HepG2 (cell line): ENCODE data around the gene STPG4. TPM values are rescaled to one million over a fixed set of nuclear protein-coding genes. Genes with fewer than 3 reads are reported as not detected.

Experiments used
- BCL6 ChIP-seq: IDR thresholded peaks from 2 replicates; pipeline ENCODE4 v1.6.1; 2016; ENCODE audit warnings: missing genetic modification reagents, missing compliant biosample characterization
- CHD2 ChIP-seq: IDR thresholded peaks from 2 replicates; pipeline ENCODE4 v1.6.1; 2011; ENCODE audit warnings: low read depth, low read length, improper control_type of control experiment
- EEA1 ChIP-seq: sonication (generic); formaldehyde crosslinking; IDR thresholded peaks from 2 replicates; pipeline ENCODE4 v1.5.1; 2020; ENCODE audit warnings: mild to moderate bottlenecking, missing genetic modification reagents, borderline replicate concordance
- FOXJ3 ChIP-seq: sonication (generic); formaldehyde crosslinking; IDR thresholded peaks from 2 replicates; pipeline ENCODE4 v1.4.0; 2020; ENCODE audit warnings: missing genetic modification reagents, mild to moderate bottlenecking, borderline replicate concordance
- GATA4 ChIP-seq: sonication (generic); IDR thresholded peaks from 2 replicates; pipeline ENCODE4 v1.6.1; 2016; ENCODE audit warnings: antibody characterized with exemption, low read depth, borderline replicate concordance
- HDAC2 ChIP-seq: sonication (generic); formaldehyde crosslinking; IDR thresholded peaks from 2 replicates; pipeline ENCODE4 v1.4.0; 2020; ENCODE audit warnings: missing genetic modification reagents
- HOXA5 ChIP-seq: sonication (generic); formaldehyde crosslinking; IDR thresholded peaks from 2 replicates; pipeline ENCODE4 v1.4.0; 2020; ENCODE audit warnings: missing genetic modification reagents
- KLF16 ChIP-seq, 2 experiments: sonication (generic) in 1 of 2; formaldehyde crosslinking in 1 of 2; IDR thresholded peaks; 2 replicates each; pipeline versions ENCODE4 v1.6.1 to v1.8.0; 2016 to 2023; ENCODE audit warnings: missing genetic modification reagents in 2 of 2, missing compliant biosample characterization in 1 of 2
- MED8 ChIP-seq: sonication (generic); formaldehyde crosslinking; IDR thresholded peaks from 2 replicates; pipeline ENCODE4 v1.8.1; 2023; ENCODE audit warnings: mild to moderate bottlenecking, missing genetic modification reagents; ENCODE audit not compliant: insufficient replicate concordance
- NONO ChIP-seq, 2 experiments: fragments of 450-650 bp in 1 of 2; sonication (generic) in 1 of 2; formaldehyde crosslinking in 1 of 2; IDR thresholded peaks in 1 of 2; conservative IDR thresholded peaks in 1 of 2; 2 replicates each; pipeline versions ENCODE4 v1.6.1 to v1.8.0; 2017 to 2022; ENCODE audit warnings: mild to moderate bottlenecking in 1 of 2, missing genetic modification reagents in 1 of 2, moderate library complexity in 1 of 2
- NPAS2 ChIP-seq: sonication (generic); formaldehyde crosslinking; IDR thresholded peaks from 2 replicates; pipeline ENCODE4 v1.8.0; 2022; ENCODE audit warnings: mild to moderate bottlenecking, missing genetic modification reagents, borderline replicate concordance
- POLR2A ChIP-seq, 2 experiments: IDR thresholded peaks; 2 replicates each; pipeline ENCODE4 v1.6.1; 2011; ENCODE audit warnings: low read depth in 2 of 2, low read length in 2 of 2, mild to moderate bottlenecking in 1 of 2, moderate library complexity in 1 of 2; ENCODE audit not compliant: insufficient read depth in 1 of 2
- SMAD1 ChIP-seq: sonication (generic); formaldehyde crosslinking; IDR thresholded peaks from 2 replicates; pipeline ENCODE4 v1.4.0; 2020; ENCODE audit warnings: missing genetic modification reagents, low read depth, mild to moderate bottlenecking, borderline replicate concordance
- SP5 ChIP-seq: IDR thresholded peaks from 2 replicates; pipeline ENCODE4 v1.6.1; 2016; ENCODE audit warnings: low read depth, borderline replicate concordance
- SRY ChIP-seq: sonication (generic); formaldehyde crosslinking; IDR thresholded peaks from 2 replicates; pipeline ENCODE4 v1.8.0; 2022; ENCODE audit warnings: mild to moderate bottlenecking, missing genetic modification reagents
- TAF1 ChIP-seq: sonication (generic); formaldehyde crosslinking; IDR thresholded peaks from 2 replicates; pipeline ENCODE4 v1.4.0; 2020; ENCODE audit warnings: missing genetic modification reagents
- ZNF136 ChIP-seq: sonication (generic); formaldehyde crosslinking; IDR thresholded peaks from 2 replicates; pipeline ENCODE4 v1.8.1; 2022; ENCODE audit warnings: low read depth, mild to moderate bottlenecking, moderate library complexity, missing genetic modification reagents
- ZNF24 ChIP-seq: fragments of 450-650 bp; IDR thresholded peaks from 2 replicates; pipeline ENCODE4 v1.6.1; 2017; ENCODE audit warnings: antibody characterized with exemption, mild to moderate bottlenecking
- ZNF296 ChIP-seq: sonication (generic); formaldehyde crosslinking; conservative IDR thresholded peaks from 2 replicates; pipeline ENCODE4 v1.5.0; 2020; ENCODE audit warnings: mild to moderate bottlenecking, missing genetic modification reagents
- ZNF3 ChIP-seq: IDR thresholded peaks from 2 replicates; pipeline ENCODE4 v1.7.0; 2017; ENCODE audit warnings: inconsistent platforms
- ZNF558 ChIP-seq: sonication (generic); formaldehyde crosslinking; IDR thresholded peaks from 2 replicates; pipeline ENCODE4 v1.9.0; 2022; ENCODE audit warnings: mild to moderate bottlenecking, missing genetic modification reagents, borderline replicate concordance
- ZNF619 ChIP-seq: sonication (generic); formaldehyde crosslinking; IDR thresholded peaks from 2 replicates; pipeline ENCODE4 v1.4.0; 2020; ENCODE audit warnings: mild to moderate bottlenecking, missing genetic modification reagents
- polyA plus RNA-seq, 8 experiments: library from polyadenylated mRNA; depleted of rRNA in 3 of 8; stranded (reverse) in 7 of 8; unstranded in 1 of 8; fragments of >200 nt; fragmentation: Illumina TruSeq in 4 of 8; extraction: Trizol in 4 of 8; gene quantifications; 2 replicates each; pipeline versions ENCODE4 v1.2.1 to v1.2.3, GENCODE V29; 2011 to 2016; ENCODE audit warnings: low read depth in 4 of 8, missing spikeins in 1 of 8, mixed read lengths in 1 of 8; ENCODE audit not compliant: insufficient read depth in 1 of 8
- total RNA-seq, 5 experiments: library from RNA; depleted of rRNA; stranded (reverse); fragments of >200 nt; fragmentation: Illumina TruSeq; extraction: Trizol; gene quantifications; 2 replicates each; pipeline ENCODE4 v1.2.3, GENCODE V29; 2016; ENCODE audit warnings: low read depth in 1 of 5
- TF ChIP-seq, protein P1 (sequence below): sonication (generic); formaldehyde crosslinking; IDR thresholded peaks from 2 replicates; pipeline ENCODE4 v1.8.1; 2022; ENCODE audit warnings: low read depth, mild to moderate bottlenecking, missing genetic modification reagents
- TF ChIP-seq, protein P2 (sequence below): sonication (generic); formaldehyde crosslinking; conservative IDR thresholded peaks from 2 replicates; pipeline ENCODE4 v1.8.1; 2023; ENCODE audit warnings: missing genetic modification reagents
- TF ChIP-seq, protein P3 (sequence below): sonication (generic); formaldehyde crosslinking; IDR thresholded peaks from 2 replicates; pipeline ENCODE4 v1.8.1; 2023; ENCODE audit warnings: missing genetic modification reagents, mild to moderate bottlenecking, borderline replicate concordance

The STPG4 gene
- total and polyA plus RNA-seq, 2 of the 13 experiments (the other 11 are each of a cell fraction or from before 2014, with no cell fraction given) = 0.11 to 0.15 TPM

DNA sequence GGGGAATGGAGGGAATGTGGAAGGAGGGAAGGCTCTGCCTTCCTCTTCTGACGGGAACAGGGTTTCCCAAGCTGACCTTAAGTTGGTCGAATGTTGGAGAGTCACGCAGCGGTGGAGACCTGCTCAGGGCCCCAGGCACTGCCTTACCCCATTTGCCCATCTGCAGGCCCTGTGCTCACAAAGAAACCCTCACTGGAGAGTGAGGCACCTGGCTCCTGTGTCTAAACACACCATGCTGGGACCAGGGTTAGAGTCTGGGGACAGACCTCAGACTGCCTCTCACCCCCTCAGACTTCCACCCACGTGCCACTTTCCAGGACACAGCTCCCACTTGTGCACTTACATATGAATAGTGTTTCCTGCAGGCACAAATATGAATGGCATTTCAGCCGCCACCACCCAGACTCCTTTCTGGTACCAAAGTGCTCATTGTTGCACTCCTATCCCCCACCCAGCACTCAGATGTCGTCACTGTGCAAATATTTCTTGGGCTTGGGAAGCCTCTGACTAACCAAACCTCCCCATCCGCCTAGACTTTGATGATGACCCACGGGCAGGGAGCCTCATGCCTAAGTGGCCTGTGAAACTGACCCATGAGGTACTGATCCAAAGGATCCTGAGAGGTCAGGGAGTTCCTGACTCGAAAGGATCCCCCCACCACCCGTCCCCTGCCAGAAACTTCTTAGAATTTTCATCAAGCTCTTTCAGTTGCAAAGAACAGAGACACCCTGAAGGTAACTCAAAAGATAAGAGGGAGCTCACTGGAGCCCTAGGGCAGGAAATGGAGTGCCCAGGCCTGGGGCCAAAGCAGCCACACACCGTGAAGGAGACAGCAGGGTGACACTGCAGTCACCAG, 78.3 kb downstream of the STPG4 start (continued):
- TF ChIP-seq NONO (IDR thresholded peaks at IDR 0.05) (no peak), NONO (CRISPR knock-in tag; conservative IDR thresholded peaks at IDR 0.05) (peak; percentile 84), SRY (CRISPR knock-in tag) (no peak), MED8 (CRISPR knock-in tag) (peak; percentile 49), ZNF24 (peak; percentile 25; the same call in 1 of the 2 replicates), ZNF3 (CRISPR knock-in tag) (peak; percentile 42), SP5 (CRISPR knock-in tag) (peak; percentile 79), HDAC2 (CRISPR knock-in tag) (peak; percentile 98), POLR2A (IDR thresholded peaks at IDR 0.05; ENCODE audit: insufficient read depth in 1 of 2, low read depth in 2 of 2, low read length in 2 of 2) (peak in 1 of 2 experiments; percentile 6; a peak in 1 of 4 replicates), EEA1 (CRISPR knock-in tag) (no peak; the same call in 1 of the 2 replicates), ZNF136 (CRISPR knock-in tag) (no peak), ZNF296 (no peak), BCL6 (CRISPR knock-in tag) (peak; percentile 90), KLF16 (CRISPR knock-in tag; IDR thresholded peaks at IDR 0.05) (peak in 1 of 2 experiments; percentile 91; a peak in 2 of 4 replicates), SMAD1 (CRISPR knock-in tag) (no peak), CHD2 (0 out of 2 replicates have a peak, but pooled peaks have one; percentile 6), ZNF619 (no peak), TAF1 (peak; percentile 58), FOXJ3 (peak; percentile 84), HOXA5 (CRISPR knock-in tag) (peak; percentile 37; the same call in 1 of the 2 replicates), GATA4 (0 out of 2 replicates have a peak, but pooled peaks have one; percentile 27), ZNF558 (CRISPR knock-in tag) (no peak), NPAS2 (no peak)
- TF ChIP-seq, protein P1, sequence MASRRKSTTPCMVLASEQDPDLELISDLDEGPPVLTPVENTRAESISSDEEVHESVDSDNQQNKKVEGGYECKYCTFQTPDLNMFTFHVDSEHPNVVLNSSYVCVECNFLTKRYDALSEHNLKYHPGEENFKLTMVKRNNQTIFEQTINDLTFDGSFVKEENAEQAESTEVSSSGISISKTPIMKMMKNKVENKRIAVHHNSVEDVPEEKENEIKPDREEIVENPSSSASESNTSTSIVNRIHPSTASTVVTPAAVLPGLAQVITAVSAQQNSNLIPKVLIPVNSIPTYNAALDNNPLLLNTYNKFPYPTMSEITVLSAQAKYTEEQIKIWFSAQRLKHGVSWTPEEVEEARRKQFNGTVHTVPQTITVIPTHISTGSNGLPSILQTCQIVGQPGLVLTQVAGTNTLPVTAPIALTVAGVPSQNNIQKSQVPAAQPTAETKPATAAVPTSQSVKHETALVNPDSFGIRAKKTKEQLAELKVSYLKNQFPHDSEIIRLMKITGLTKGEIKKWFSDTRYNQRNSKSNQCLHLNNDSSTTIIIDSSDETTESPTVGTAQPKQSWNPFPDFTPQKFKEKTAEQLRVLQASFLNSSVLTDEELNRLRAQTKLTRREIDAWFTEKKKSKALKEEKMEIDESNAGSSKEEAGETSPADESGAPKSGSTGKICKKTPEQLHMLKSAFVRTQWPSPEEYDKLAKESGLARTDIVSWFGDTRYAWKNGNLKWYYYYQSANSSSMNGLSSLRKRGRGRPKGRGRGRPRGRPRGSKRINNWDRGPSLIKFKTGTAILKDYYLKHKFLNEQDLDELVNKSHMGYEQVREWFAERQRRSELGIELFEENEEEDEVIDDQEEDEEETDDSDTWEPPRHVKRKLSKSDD = peak; percentile 65; the same call in 1 of the 2 replicates
- TF ChIP-seq, protein P2, sequence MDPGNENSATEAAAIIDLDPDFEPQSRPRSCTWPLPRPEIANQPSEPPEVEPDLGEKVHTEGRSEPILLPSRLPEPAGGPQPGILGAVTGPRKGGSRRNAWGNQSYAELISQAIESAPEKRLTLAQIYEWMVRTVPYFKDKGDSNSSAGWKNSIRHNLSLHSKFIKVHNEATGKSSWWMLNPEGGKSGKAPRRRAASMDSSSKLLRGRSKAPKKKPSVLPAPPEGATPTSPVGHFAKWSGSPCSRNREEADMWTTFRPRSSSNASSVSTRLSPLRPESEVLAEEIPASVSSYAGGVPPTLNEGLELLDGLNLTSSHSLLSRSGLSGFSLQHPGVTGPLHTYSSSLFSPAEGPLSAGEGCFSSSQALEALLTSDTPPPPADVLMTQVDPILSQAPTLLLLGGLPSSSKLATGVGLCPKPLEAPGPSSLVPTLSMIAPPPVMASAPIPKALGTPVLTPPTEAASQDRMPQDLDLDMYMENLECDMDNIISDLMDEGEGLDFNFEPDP = 0 out of 2 replicates have a peak, but pooled peaks have one; percentile 83
- TF ChIP-seq, protein P3, sequence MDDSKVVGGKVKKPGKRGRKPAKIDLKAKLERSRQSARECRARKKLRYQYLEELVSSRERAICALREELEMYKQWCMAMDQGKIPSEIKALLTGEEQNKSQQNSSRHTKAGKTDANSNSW (CRISPR knock-in tag) = 0 out of 2 replicates have a peak, but pooled peaks have one; percentile 37
